GM12874 (cell line): ENCODE measurements around the gene SUSD4.

Source experiments
- CTCF ChIP-seq: IDR thresholded peaks from 2 replicates; pipeline ENCODE4 v1.5.1; 2011; ENCODE audit warnings: low read depth, mild to moderate bottlenecking, control low read depth, low read length, moderate library complexity; ENCODE audit not compliant: insufficient read depth

Gene SUSD4

GRCh38 chr1:223219846-223220610 is 143.9 kb downstream of the SUSD4 start:
- no peak for TF ChIP-seq CTCF

GRCh38 chr1:223219318-223219635 is 144.7 kb downstream of the SUSD4 start:
- no peak for TF ChIP-seq CTCF

GRCh38 chr1:223217781-223218180 is 146.2 kb downstream of the SUSD4 start:
- TF ChIP-seq CTCF = no peak

GRCh38 chr1:223216531-223217205 is 147.3 kb downstream of the SUSD4 start:
- no peak for TF ChIP-seq CTCF

- TF ChIP-seq CTCF = no peak
Observed at GRCh38 chr1:223216074-223216473, 147.9 kb downstream of the SUSD4 start.

GRCh38 chr1:223215026-223215425 is 148.9 kb downstream of the SUSD4 start:
- no peak for TF ChIP-seq CTCF

- no peak for TF ChIP-seq CTCF
Observed at GRCh38 chr1:223214261-223214807, 149.6 kb downstream of the SUSD4 start.
